Adipocyte (in vitro differentiated cells): ENCODE results near the gene RGL2.

ENCODE experiments used
- DNase-seq: peaks from one replicate; pipeline ENCODE4 v3.0.0-alpha.2; 2015; ENCODE audit warnings: low read depth
- H3K27me3 ChIP-seq: replicated peaks from 2 replicates; pipeline ENCODE4 v1.7.0; 2013; ENCODE audit warnings: mild to moderate bottlenecking, low read length, moderate library complexity; ENCODE audit not compliant: control insufficient read depth, insufficient read depth
- H3K36me3 ChIP-seq: 2 replicates; pipeline ENCODE4 v1.7.0; 2013; ENCODE audit warnings: low read length, mild to moderate bottlenecking, moderate library complexity; ENCODE audit not compliant: control insufficient read depth, insufficient read depth, severe bottlenecking
- H3K4me1 ChIP-seq: 2 replicates; pipeline ENCODE4 v1.7.0; 2013; ENCODE audit warnings: mild to moderate bottlenecking, low read length, moderate library complexity; ENCODE audit not compliant: control insufficient read depth, insufficient read depth
- H3K4me3 ChIP-seq: 2 replicates; pipeline ENCODE4 v1.7.0; 2013; ENCODE audit warnings: mild to moderate bottlenecking, low read length, moderate library complexity
- H3K9ac ChIP-seq: 2 replicates; pipeline ENCODE4 v1.7.0; 2013; ENCODE audit warnings: mild to moderate bottlenecking, low read length, moderate library complexity
- H3K9me3 ChIP-seq: 2 replicates; pipeline ENCODE4 v1.7.0; 2013; ENCODE audit warnings: mild to moderate bottlenecking, low read length, moderate library complexity; ENCODE audit not compliant: control insufficient read depth

The RGL2 gene

DNA sequence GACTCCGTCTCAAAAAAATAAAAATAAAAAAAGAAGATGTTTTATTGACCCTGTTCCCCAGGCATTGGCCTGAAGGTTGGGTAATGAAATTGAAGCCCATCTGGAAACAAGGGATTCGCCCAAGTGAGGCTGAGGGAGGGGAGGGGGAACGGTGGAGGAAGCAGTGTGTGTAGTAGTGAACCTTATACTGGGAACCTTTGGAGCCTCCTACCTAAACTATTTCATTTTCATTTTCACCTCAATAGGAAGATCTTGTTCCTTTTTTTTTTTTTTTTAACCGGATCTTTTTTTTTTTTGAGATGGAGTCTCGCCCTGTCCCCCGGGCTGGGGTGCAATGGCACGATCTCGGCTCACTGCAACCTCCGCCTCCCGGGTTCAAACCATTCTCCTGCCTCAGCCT, 32.0 kb upstream of the RGL2 start:
- no peaks in the 10 kb centered on the region for H3K4me1 ChIP-seq
- H3K9ac ChIP-seq: no peak overlapping the region
- H3K36me3 ChIP-seq: no peaks in the 10 kb centered on the region
- H3K9me3 ChIP-seq: no peaks in the 10 kb centered on the region
- H3K4me3 ChIP-seq: no peak overlapping the region
- no peak for DNase-seq
- H3K27me3 ChIP-seq: no peaks in the 10 kb centered on the region

DNA sequence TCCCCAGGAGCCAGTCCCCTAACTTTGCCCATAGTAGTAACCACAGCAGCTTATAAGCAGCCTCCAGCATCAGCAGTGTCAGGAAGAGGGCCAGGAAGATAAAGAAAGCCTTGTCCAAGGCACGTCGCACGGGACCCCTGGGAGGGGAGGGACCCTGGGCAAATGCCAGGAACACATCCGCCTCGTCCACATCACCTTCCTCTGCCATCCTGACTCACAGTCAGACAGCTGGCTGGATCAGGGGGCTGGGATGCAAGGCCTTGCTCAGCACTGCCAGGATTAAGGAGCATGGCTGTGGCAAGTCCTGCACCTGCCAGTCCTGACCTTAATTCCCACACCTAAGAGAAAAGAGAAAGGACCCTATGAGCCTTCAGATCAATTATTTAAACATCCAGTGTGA, 30.3 kb upstream of the RGL2 start:
- Histone ChIP-seq H3K4me3 (no peak overlapping the region), H3K4me1 (peaks cover under 1% of the 10 kb centered on the region), H3K36me3 (no peaks in the 10 kb centered on the region), H3K9ac (no peak overlapping the region), H3K27me3 (no peaks in the 10 kb centered on the region), H3K9me3 (no peaks in the 10 kb centered on the region)
- DNase-seq: no peak

DNA sequence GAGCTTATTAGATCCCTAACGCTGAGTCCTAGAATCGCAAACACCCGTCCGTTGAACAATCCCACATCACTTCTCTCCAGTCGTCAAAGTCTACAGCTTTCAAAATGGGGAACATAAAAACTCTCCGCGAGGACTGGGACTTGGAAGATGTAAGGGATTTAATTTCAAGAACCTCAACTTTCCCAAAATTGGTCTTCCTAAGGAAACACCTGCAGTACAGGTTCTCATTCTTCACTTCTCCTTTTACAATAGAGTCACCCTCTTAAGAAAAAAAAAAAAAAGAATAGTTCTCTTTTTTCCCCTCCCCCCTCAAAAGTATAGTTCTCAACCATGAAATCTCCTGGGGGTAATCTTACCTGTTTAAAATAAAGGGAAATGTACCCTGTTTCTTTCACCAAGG, 25.4 kb upstream of the RGL2 start:
- peaks cover 38% of the 10 kb centered on the region for H3K4me1 ChIP-seq
- H3K36me3 ChIP-seq: peaks cover 8% of the 10 kb centered on the region
- DNase-seq: no peak
- no peaks in the 10 kb centered on the region for H3K9me3 ChIP-seq
- no peaks in the 10 kb centered on the region for H3K27me3 ChIP-seq
- no peak overlapping the region for H3K4me3 ChIP-seq
- no peak overlapping the region for H3K9ac ChIP-seq

DNA sequence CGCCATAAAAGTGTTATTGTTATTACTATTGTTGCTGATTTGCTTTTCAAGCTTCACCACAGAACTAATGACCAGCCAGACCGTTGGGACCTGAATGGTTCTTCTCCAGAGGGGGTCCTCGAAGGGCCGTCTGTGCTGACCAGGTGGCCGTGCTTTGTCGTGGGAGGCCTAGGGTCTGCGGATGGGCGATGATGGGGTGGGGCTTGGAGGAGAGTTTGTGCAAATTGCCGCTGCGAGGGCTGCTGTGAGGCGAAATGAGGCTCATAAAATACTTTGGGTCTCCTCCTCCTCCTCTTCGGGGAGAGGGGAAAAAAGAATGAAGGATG, 24.8 kb upstream of the RGL2 start:
- no peak for DNase-seq

DNA sequence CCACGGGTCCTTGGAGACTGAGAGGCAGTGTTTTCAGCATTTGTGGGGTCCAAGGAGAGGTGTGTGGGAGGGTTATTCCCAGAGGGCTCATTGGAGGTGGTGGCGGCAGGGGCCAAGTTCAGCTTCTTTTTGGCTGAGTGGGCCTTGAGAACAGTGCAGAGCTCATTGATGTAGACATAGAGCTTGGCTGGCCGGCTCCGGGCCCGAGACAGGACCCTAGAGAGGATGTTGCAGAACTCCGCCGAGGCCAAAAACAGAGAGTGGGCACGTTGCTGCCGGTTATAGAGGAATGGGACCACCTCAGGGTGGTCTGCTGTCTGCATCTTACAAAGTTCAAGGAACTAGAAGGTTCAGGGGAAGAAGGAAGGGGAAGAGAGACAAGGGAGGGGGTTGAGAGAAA, 22.5 kb upstream of the RGL2 start:
- peaks cover 53% of the 10 kb centered on the region for H3K4me1 ChIP-seq
- no peak for DNase-seq
- H3K36me3 ChIP-seq: peaks cover 15% of the 10 kb centered on the region
- peak overlapping the region; percentile 84 for H3K9ac ChIP-seq
- H3K9me3 ChIP-seq: no peaks in the 10 kb centered on the region
- H3K4me3 ChIP-seq: peak overlapping the region; percentile 83
- no peaks in the 10 kb centered on the region for H3K27me3 ChIP-seq

More for the DNA sequence above, 24.8 kb upstream of the RGL2 start:
- Histone ChIP-seq H3K36me3 (peaks cover 13% of the 10 kb centered on the region), H3K9me3 (no peaks in the 10 kb centered on the region), H3K4me3 (peak overlapping the region; percentile 83), H3K9ac (peak overlapping the region; percentile 84), H3K4me1 (peaks cover 44% of the 10 kb centered on the region), H3K27me3 (no peaks in the 10 kb centered on the region)

DNA sequence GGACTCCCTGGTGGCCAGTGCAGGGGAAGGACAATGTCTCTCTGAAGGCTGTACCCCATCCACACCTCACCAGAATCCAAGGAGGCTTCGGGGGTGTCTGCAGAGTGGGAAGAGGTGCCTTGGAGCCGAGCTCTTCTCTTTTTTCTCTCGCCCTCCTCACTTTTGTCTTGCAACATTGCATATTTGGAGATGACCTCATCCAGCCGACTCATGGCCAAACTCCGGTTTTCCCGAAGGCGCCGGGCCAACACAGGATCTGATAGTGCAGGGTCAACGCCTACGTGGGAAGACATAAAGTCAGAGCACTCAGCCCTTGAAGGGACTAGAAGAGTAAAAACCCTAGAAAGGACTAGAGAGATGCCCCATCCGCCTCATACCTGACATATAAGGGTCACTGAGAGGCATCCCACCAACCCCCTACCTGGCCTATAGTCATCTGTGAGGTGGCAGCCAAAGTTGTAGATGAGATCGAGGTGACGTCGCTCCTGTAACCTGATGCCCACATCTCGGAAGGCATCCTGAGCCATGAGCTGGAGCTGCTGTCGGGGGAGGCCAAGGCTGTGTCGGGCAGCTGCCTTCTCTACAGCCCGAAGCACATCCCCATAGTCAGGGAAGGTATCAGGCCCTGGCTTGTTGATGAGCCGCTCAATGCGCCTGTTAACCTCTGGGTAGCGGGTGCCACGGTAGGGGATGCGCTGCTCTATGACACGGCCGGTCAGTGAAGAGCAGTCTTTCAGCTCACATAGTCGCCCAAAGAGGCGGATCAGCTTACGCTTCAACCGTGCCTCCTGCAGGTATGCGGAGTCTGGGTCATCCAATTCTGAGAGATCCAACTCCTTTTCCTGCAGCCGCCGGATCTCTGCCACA, 21.8 kb upstream of the RGL2 start:
- peak overlapping the region; percentile 83 for H3K4me3 ChIP-seq
- H3K27me3 ChIP-seq: no peaks in the 10 kb centered on the region
- H3K9ac ChIP-seq: peak overlapping the region; percentile 84
- peak; percentile 88 for DNase-seq
- H3K9me3 ChIP-seq: no peaks in the 10 kb centered on the region
- peaks cover 53% of the 10 kb centered on the region for H3K4me1 ChIP-seq
- peaks cover 15% of the 10 kb centered on the region for H3K36me3 ChIP-seq

DNA sequence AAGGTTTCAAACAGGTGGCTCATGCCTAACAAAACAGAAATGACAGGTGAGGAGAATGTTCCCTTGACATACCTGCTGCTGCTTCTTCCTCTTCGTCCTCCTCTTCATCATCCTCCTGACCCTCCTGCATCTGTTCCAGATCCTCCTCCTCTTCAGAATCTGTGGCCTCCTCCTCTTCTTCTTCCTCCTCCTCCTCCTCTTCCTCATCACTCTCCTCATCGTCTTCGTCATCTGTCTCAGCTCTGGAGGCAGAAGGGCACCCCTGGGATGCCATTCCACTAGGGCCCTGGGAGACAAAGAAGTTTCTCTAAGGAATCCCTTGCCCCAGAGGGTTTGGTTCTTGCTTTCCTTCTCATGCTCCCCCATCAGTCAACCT, 21.2 kb upstream of the RGL2 start:
- peaks cover 55% of the 10 kb centered on the region for H3K4me1 ChIP-seq
- peaks cover 15% of the 10 kb centered on the region for H3K36me3 ChIP-seq
- H3K9ac ChIP-seq: peak overlapping the region; percentile 22
- no peak for DNase-seq
- no peaks in the 10 kb centered on the region for H3K9me3 ChIP-seq
- H3K27me3 ChIP-seq: no peaks in the 10 kb centered on the region
- H3K4me3 ChIP-seq: peak overlapping the region; percentile 83

DNA sequence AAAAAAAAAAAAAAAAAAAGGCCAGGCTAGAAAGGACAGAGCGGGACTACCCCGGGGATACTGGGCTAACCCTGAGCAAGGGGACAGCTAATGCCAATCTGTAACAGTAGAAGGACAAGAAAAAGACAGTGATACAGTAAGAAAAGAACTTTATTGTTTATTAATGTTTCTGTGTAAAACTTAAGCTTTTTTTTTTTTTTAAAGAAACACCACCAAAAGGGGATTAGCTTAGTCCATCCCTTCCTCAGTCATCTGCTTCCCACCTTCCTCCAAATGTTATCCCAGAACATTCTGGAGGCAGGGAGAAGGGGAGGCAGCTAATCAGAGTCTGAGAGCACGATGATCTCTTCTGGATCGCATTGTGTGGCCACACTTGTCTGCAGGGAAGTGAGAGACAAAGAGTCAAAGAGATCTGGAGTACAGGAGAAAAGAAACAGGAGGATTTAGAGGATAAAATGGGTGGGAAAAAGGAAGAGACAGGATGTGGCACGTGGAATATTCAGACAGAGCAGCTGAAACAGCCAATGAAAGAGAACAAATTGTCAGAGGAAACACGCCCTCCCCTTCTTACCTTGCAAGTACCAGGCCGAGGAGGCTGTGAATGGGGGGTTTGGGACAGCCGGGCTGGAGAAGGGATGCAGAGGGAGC, 19.8 kb upstream of the RGL2 start:
- Histone ChIP-seq H3K36me3 (peaks cover 15% of the 10 kb centered on the region), H3K9ac (peak overlapping the region; percentile 80), H3K27me3 (no peaks in the 10 kb centered on the region), H3K4me3 (peak overlapping the region; percentile 85), H3K4me1 (peaks cover 57% of the 10 kb centered on the region), H3K9me3 (no peaks in the 10 kb centered on the region)
- DNase-seq: no peak

DNA sequence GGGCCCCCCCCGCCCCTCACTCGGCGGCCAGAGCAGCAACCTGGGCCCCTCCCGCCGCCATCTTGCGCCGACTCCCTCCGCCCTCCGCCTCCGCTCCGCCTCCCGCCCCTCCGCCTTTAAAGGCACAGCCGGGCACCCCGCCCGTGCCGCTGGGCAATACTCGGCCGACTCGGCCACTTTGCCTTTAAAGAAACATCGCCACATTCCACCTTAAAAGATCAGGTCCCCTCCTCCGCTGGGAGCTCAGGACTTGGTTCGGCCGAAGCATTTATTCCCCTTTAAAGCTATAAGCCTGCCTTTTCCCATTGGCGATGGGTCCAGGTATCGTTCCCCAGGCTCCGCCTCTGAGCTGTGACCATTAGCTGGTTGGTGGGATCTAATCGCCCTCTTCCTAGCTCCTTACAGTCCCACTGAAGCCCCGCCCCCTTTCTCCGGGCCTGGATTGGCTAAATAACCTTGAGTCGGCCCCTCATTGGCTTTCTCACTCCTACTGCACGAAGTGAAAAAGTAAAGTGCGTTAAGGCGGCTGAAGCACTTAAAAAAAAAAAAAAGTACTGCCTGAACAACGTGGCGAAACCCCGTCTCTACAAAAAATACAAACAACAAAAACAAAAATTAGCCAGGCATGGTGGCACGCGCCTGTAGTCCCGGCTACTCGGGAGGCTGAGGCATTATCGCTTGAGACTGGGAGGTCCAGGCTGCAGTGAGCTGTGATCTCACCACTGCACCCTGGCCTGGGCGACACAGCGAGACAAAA, 19.1 kb upstream of the RGL2 start, which contains the start of gene ZBTB22:
Gene ZBTB22, minus strand, starts transcription at position 76 of the 757 bp plus-strand sequence. CDS start 828 bp downstream, outside the sequence.
- Histone ChIP-seq H3K4me1 (peaks cover 56% of the 10 kb centered on the region), H3K4me3 (peak within 1 kb of the TSS; percentile 85)

DNA sequence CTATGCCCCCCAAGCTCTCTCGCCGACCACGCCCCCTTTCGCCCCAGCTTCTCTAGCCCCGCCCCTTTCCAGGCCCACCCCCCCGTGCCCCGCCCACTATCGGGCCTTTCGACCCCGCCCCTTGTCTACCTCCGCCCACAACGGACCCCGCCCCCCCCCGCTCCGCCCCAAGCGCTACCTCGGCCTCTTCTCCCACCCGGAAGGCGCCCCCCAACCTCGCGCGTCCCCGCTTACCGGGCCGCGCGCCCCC, 18.6 kb upstream of the RGL2 start:
- H3K9me3 ChIP-seq: no peaks in the 10 kb centered on the region
- H3K4me3 ChIP-seq: peak overlapping the region; percentile 66
- no peak overlapping the region for H3K9ac ChIP-seq
- H3K27me3 ChIP-seq: no peaks in the 10 kb centered on the region
- peaks cover 58% of the 10 kb centered on the region for H3K4me1 ChIP-seq
- DNase-seq: peak; percentile 84
- H3K36me3 ChIP-seq: peaks cover 15% of the 10 kb centered on the region

More for the DNA sequence above, 19.1 kb upstream of the RGL2 start, which contains the start of gene ZBTB22:
- H3K27me3 ChIP-seq: no peaks in the 10 kb centered on the region
- H3K9ac ChIP-seq: peak within 1 kb of the TSS; percentile 80
- no peaks in the 10 kb centered on the region for H3K9me3 ChIP-seq
- H3K36me3 ChIP-seq: peaks cover 15% of the 10 kb centered on the region
- DNase-seq: peak; percentile 100
